GM19468 (cell line): ENCODE data around the gene NECTIN2.
"Not testable (repeated sequence)": the region's sequence is repeated elsewhere in the genome, so short reads cannot be mapped to it uniquely, and the experiment has no call there.

Experiments used
- ATAC-seq: cut with Tn5 transposase; IDR thresholded peaks from one replicate; pipeline ENCODE4 v1.9.1; 2021; ENCODE audit warnings: mild to moderate bottlenecking, moderate library complexity, moderate number of reproducible peaks; ENCODE audit not compliant: unreplicated experiment; ENCODE audit errors: extremely low read depth

The NECTIN2 gene

DNA sequence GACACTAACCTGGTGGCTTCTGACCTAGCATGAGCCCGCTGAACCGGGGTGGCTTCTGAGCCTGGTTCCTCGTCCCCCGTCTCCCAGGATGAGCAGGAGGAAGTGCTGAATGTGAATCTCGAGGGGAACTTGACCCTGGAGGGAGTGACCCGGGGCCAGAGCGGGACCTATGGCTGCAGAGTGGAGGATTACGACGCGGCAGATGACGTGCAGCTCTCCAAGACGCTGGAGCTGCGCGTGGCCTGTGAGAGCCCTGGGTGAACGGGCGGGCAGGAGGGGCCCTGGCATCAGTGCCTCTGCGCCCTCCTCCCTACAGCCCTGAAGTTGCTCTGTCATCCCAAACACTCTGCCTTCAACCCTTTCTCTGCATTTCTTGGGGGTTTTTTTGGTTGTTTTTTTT lies 31.6 kb upstream of the NECTIN2 start:
- no peak for ATAC-seq

DNA sequence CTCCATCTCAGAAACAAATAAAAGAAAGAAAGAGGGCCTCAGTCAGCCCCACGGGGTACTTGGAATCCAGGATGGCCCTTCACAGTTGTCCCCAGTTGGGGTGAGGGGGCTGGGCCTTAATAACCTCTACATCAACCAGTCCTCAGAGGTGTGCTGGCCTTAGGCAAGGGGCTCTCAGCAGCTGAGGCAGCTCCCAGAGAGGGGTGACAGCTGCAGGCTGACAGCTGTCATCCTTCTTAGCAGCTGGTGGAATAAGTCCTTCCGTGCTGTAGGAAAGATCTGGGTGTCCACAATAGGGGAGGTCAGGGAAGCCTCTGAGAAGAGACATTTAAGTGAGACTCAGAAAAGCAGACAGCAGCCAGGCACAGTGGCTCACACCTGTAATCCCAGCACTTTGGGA lies 29.8 kb upstream of the NECTIN2 start:
- no peak for ATAC-seq

DNA sequence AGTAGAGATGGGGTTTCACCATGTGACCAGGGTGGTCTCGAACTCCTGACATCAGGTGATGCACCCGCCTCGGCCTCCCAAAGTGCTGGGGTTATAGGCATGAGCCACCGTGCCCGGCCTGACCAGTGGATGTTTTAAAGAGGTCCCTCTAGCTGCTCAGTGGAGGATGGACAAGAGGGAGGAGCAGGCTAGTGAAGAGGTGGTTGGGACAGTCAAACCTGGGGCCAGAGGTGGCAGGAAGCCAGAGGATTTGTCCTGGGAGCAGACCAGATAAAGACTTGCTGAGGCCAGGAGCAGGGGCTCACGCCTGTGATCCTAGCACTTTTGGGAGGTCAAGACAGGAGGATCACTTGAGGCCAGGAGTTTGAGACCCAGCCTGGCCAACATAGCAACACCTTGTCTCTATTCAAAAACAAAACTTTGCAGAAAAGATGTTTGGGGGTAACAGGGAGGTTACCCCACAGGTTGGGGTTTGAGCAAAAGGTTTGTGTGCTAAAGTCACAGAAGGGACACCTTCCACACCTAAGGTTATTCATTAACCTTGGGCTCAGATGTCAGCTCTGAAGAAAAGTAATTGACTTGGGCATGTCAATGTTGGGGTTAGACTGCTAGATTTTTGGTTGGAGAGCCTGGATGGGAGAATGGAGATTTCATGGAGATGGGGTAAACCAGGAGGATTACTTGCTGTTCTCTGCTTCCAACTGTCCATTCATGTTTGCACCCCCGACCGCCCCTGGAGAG lies 28.2 kb upstream of the NECTIN2 start:
- ATAC-seq = no peak

DNA sequence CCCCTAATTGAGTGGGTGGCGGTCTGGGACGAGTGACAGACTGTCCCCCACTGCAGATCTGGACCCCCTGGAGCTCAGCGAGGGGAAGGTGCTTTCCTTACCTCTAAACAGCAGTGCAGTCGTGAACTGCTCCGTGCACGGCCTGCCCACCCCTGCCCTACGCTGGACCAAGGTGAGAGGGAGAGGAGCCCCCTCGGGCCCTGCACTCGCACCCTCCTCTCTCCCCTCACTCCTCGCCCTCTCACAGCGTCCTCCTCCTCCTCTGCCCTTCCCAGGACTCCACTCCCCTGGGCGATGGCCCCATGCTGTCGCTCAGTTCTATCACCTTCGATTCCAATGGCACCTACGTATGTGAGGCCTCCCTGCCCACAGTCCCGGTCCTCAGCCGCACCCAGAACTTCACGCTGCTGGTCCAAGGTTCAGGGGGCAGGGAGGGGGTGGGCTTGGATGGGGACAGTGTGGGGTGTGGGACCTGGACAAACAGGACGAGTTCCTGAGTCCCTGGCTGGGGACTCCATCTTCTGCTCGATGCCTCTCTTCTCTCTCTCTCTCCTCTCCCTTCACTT lies 27.5 kb upstream of the NECTIN2 start:
- ATAC-seq = no peak

DNA sequence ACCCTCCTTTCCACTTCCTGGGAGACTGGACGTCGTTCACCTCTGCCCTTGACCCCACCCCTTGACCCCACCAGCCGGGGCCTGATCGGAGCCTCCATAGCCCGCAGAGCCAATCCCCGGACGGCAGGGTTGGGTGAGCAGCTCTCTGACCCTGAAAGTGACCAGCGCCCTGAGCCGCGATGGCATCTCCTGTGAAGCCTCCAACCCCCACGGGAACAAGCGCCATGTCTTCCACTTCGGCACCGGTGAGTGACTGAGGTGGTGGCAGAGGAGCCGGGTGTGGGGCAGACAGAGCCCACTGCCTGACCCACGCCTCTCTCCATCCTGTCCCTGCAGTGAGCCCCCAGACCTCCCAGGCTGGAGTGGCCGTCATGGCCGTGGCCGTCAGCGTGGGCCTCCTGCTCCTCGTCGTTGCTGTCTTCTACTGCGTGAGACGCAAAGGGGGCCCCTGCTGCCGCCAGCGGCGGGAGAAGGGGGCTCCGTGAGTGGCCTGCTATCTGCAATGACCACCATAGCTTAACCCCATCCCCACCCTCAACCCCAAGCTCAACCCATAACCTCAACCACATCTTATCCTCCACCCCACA lies 26.8 kb upstream of the NECTIN2 start:
- no peak for ATAC-seq

DNA sequence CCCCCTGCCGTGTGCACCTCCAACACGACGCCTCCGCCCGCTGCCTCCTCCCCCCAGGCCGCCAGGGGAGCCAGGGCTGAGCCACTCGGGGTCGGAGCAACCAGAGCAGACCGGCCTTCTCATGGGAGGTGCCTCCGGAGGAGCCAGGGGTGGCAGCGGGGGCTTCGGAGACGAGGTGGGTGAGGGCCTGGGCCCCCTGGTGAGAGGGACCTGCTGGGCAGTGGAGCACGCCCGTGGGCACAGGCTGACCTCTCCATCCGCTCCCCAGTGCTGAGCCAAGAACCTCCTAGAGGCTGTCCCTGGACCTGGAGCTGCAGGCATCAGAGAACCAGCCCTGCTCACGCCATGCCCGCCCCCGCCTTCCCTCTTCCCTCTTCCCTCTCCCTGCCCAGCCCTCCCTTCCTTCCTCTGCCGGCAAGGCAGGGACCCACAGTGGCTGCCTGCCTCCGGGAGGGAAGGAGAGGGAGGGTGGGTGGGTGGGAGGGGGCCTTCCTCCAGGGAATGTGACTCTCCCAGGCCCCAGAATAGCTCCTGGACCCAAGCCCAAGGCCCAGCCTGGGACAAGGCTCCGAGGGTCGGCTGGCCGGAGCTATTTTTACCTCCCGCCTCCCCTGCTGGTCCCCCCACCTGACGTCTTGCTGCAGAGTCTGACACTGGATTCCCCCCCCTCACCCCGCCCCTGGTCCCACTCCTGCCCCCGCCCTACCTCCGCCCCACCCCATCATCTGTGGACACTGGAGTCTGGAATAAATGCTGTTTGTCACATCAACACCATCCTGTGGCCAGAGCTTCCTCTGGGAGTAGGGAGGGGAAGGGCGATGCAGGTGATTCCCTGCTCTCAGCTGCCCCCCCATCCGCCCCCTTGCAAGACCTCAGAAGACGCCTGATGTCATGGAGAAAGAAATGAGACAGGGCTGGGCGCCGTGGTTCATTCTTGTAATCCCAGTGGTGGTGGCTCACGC lies 25.2 kb upstream of the NECTIN2 start:
- no peak for ATAC-seq

DNA sequence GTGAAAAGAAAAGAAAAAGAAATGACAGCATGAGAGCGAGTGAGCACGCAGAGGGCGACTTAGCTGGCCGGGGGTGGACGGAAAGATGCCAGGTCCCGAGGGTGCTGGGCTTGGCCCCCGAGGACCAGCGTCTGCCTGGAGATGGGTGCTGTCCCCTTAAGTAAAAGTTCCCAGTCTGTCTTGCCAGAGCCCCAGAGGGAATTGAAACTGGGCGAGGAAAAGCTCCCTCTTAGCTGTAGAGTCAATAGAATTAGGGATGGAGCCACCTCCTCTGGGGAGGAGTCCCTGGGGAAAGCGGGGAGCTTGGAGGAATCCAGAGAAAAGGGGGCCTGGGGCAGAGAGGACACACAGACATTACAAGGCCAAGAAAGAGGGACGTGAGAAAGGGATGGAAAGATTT lies 23.9 kb upstream of the NECTIN2 start:
- ATAC-seq = no peak

DNA sequence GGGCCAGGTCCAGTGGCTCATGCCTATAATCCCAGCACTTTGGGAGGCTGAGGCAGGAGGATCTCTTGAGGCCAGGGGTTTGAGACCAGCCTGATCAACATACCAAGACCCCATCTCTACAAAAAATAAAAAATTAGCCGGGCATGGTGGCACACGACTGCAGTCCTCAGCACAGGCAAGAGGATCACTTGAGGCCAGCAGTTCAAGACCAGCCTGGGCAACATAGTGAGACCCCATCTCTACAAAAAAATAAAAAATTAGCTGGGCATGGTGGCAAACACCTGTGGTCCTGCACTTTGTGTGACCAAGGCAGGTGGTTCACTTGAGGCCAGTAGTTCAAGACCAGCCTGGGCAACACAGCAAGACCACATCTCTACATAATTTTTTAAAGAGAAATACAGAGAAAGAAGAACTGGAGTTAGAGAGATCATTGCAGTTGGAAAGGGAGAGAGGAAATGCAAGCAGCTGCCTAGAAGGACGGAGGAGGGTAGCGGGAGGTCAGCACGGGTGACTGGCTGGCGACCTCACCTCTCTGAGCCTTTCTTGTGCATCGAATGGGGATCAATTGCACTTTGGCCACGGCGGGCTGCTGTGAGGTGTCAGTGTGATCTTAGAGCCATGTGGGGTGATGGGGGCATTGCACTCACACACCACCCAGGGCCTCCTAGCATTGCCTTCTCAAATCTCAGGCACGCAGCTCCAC lies 23.3 kb upstream of the NECTIN2 start:
- ATAC-seq = no peak

DNA sequence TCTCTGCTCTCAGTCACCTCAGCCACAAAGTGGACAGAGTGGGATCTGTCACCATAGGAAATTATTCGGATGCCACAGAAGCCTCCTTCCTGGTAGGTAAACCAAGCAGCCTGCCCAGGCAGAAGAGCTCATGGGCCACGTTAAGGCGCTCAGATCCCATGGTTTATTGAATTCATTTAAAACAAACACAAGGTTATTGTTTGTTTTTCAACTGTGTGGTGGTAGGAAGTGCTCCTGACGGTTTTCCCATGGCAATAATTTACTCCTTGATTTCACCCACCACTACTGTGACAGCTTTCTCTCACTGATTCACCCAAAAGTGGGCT lies 22.8 kb upstream of the NECTIN2 start:
- no peak for ATAC-seq

DNA sequence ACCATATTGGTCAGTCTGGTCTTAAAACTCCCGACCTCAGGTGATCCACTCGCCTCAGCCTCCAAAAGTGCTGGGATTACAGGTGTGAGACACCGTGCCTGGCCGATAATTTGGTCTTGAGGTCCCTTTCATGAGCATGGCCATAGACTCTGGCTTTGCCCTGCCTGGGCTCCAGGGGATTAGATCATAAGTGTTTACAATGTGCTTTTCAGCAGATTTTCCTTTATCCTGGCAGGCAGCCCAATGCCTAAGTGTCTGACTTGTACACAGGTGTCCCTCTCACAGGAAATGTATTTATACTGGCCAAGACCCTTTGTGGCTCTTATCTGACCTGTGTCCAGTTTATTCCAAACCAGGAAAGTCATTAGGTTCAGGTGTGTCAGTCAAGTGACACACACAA lies 21.3 kb upstream of the NECTIN2 start:
- ATAC-seq = no peak

DNA sequence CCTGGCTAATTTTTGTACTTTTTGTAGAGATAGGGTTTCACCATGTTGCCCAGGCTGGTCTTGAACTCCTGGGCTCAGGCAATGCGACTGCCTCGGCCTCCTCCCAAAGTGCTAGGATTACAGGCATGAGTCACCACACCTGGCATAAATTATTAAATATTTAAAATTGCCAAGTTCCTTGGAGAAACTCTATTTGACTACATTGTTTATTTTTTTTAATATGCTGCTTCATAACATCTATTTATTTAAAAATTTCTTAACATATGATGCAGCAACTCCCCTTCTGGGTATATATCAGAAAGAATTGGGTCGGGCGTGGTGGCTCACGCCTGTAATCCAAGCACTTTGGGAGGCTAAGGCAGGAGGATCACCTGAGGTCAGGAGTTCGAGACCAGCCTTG lies 13.2 kb upstream of the NECTIN2 start:
- ATAC-seq = not testable (repeated sequence)

DNA sequence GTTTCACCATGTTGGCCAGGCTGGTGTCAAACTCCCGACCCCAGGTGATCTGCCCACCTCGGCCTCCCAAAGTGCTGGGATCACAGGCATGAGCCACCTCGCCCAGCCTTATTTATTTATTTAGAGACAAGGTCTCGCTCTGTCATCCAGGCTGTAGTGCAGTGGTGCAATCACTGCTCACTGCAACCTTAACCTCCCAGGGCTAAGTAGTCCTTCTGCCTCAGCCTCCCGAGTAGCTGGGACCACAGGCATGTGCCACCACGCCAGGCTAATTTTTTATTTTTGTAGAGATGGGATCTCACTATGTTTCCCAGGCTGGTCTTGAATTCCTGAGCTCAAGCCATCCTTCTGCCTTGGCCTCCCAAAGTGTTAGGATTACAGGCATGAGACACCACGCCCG lies 11.7 kb upstream of the NECTIN2 start:
- not testable (repeated sequence) for ATAC-seq

DNA sequence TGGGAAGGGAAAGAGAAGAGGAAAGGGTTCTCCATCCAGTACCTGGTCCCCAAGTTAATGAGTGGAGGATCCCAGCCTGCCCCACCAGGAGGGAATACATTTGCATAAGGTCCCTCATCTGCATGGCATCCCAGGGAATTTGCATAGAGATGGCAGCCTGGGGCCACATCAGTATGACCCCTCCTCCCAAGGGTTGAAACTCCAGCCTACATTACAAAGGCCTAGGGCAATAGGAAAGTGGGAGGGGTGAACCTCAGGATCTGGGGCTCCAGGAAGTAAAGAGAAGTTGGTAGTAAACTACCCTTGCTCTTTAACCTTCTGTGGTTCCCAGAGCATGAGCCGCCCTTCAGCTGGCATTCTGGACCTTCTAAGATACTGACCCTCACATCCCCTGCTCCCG lies 6.8 kb upstream of the NECTIN2 start:
- no peak for ATAC-seq

DNA sequence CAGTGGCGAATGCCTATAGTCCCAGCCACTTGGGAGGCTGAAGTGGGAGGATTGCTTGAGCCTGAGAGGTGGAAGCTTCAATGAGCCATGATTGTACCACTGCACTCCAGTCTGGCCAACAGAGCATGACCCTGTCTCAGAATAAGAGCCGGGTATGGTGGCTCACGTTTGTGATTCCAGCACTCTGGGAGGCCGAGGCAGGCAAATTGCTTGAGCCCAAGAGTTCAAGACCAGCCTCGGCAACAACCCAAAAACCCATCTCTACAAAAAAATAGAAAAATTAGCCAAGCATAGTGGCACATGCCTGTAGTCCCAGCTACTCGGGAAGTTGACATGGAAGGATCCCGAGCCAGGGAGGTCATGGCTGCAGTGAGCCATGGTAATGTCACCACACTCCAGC lies 5.3 kb upstream of the NECTIN2 start:
- ATAC-seq = no peak

DNA sequence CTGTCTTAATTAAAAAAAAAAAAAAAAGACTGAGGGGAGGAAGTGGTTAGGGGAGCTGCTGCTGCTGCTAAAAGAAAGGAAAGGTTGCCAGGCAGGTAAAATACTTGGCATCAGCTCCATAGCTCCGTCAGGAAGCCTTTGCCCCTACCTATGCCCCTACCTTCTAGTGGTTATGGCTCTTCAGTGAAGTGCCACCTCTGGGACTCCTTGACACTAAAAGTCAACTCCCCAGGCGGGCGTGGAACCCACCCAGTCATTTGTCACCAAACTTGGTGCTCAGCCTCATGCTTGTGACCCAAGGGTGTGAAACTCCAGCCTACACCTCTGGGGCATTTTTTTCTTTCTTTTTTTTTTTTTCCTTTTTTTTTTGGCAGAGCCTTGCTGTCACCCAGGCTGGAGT lies 4.9 kb upstream of the NECTIN2 start:
- no peak for ATAC-seq

DNA sequence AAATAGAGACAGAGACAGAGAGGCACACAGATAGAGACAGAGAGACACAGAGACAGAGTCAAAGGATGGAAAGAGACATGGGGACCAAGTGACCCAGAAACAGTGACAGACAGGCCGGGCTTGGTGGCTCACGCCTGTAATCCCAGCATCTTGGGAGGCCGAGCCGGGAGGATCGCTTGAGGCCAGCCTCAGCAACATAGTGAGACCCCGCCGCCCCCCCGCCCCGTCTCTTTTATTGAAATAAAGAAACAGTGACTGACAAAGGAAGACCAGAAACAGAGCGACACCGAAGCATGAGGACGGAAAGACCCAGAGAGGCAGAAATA lies 848 bp upstream of the NECTIN2 start:
- no peak for ATAC-seq

DNA sequence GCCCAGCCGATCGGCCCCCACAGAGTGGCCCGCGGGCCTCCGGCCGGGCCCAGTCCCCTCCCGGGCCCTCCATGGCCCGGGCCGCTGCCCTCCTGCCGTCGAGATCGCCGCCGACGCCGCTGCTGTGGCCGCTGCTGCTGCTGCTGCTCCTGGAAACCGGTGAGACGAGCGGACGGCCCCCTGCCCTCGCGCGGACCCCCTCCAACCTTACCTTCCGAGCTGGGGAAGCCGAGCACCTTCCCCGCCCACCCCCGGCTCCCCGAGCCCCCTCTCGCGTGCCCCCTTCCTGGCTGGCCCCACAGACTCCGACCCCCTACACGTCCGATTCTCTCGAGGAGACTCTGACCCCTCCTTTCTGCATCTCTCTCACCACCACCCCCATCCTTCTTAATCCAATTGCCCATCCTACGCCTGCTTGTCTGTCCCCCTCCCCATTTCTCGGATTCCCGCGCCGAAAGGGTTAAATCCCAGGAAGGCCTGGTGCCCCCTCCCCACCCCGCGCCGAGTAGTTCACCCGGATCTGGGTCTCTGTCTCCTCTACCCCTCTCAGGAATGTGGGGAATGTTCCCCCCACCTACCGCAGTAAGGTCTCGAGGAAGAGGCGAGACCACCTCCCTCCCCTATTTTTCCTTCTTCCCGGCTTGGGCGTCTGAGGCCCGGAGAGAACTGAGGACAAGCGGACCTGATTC lies 502 bp downstream of the NECTIN2 start:
- ATAC-seq = no peak

DNA sequence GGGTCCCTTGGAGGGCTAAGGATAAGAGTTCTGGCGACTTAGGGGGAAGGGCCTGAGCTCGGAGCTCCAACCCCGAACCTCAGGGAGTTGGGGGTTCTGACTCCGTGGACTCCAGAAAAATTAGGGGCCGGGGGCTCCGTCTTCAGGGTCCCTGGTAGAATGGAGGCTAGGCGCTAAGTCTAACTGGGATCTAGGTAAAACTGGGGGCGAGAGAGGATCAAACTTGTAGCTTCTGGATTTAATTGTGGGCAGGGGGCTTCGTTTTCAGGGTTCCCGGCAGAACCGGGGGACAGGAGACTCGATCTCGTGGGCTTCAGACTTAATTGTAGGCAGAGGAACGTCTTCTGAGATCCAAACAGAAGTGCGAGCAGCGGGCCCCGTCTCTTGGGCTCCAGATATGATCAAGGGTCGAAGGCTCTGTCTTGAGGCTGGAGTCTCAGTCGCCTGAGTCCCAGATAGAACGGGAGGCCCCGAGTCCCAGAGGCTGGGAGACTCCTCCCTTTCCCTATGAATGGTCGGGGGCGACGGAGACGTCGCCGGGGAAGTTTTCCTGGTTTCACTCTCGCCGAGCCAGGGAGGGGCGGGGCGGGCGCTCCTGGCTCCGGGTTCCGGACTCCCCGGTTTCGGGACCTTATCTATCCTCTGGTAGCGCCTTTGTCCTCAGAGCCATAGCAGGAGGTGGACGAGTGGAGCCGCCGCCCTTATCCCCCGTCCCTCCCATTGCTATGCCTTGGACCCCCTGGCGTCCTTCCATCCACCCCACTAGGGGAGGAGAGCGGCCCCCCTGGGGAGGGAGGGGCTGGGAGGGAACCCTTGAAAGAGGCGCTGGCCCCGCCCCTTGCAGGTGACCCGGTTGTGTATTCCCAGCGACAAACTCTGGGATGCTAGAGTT lies 1.3 kb downstream of the NECTIN2 start:
- no peak for ATAC-seq
